HEK293 (cell line): ENCODE measurements around the gene NPR2.

Experiments
- CTCF ChIA-PET: fragments of 350-600 bp; formaldehyde crosslinking; extraction: SDS; loops from one replicate; lab custom pipeline; 2021; ENCODE audit warnings: antibody characterized with exemption; lab: Yijun Ruan, JAX
- POLR2A ChIA-PET: fragments of 300-600 bp; formaldehyde crosslinking; extraction: SDS; loops from one replicate; lab custom pipeline; 2020; ENCODE audit warnings: antibody characterized with exemption, inconsistent platforms; lab: Yijun Ruan, JAX
- H3K27ac ChIP-seq: fragments of 200-500 bp; sonication (Bioruptor generic); 2 replicates; pipeline ENCODE4 v1.5.1; 2014; ENCODE audit warnings: low read depth, low read length, control low read depth, inconsistent platforms; ENCODE audit errors: extremely low read depth
- H3K36me3 ChIP-seq, 2 experiments: fragments of 200-500 bp in 1 of 2; sonication (Bioruptor generic) in 1 of 2; 1 replicate in 1 of 2; 2 replicates in 1 of 2; pipeline ENCODE4 v1.5.1; 2014 to 2017; ENCODE audit warnings: inconsistent platforms in 2 of 2, low read length in 2 of 2; ENCODE audit not compliant: control insufficient read depth in 2 of 2, insufficient read depth in 1 of 2
- H3K4me1 ChIP-seq: fragments of 200-500 bp; sonication (Bioruptor generic); 2 replicates; pipeline ENCODE4 v1.5.1; 2014; ENCODE audit warnings: mild to moderate bottlenecking, low read length, inconsistent platforms; ENCODE audit not compliant: control insufficient read depth, insufficient read depth
- H3K4me3 ChIP-seq: 2 replicates; pipeline ENCODE4 v1.5.1; 2011; ENCODE audit warnings: low read depth, mild to moderate bottlenecking, control low read depth, low read length, moderate library complexity
- H3K9me3 ChIP-seq: fragments of 200-500 bp; sonication (Bioruptor generic); 2 replicates; pipeline ENCODE4 v1.5.1; 2014; ENCODE audit warnings: low read depth, low read length, inconsistent platforms; ENCODE audit not compliant: control insufficient read depth, insufficient read depth
- IKZF3 ChIP-seq: fragments of 450-650 bp; IDR thresholded peaks from 2 replicates; pipeline ENCODE4 v1.5.0; 2018; ENCODE audit warnings: missing biosample characterization, mild to moderate bottlenecking, missing genetic modification characterization, moderate library complexity
- KLF8 ChIP-seq: fragments of 450-650 bp; formaldehyde crosslinking; IDR thresholded peaks from 2 replicates; pipeline ENCODE4 v1.5.1; 2016; ENCODE audit warnings: missing biosample characterization, missing genetic modification characterization
- MEIS1 ChIP-seq: sonication (generic); formaldehyde crosslinking; IDR thresholded peaks from 2 replicates; pipeline ENCODE4 v1.8.1; 2022; ENCODE audit warnings: missing genetic modification reagents, mild to moderate bottlenecking, borderline replicate concordance
- ZBTB10 ChIP-seq: fragments of 450-650 bp; formaldehyde crosslinking; IDR thresholded peaks from 2 replicates; pipeline ENCODE4 v1.5.1; 2016; ENCODE audit warnings: missing biosample characterization, missing genetic modification characterization
- ZBTB20 ChIP-seq: fragments of 450-650 bp; formaldehyde crosslinking; IDR thresholded peaks from 2 replicates; pipeline ENCODE4 v1.5.1; 2016; ENCODE audit warnings: missing biosample characterization, missing genetic modification characterization
- ZNF114 ChIP-seq: fragments of 450-650 bp; formaldehyde crosslinking; IDR thresholded peaks from 2 replicates; pipeline ENCODE4 v1.5.0; 2017; ENCODE audit warnings: missing biosample characterization, missing genetic modification characterization
- ZNF146 ChIP-seq: fragments of 450-650 bp; formaldehyde crosslinking; IDR thresholded peaks from 2 replicates; pipeline ENCODE4 v1.5.1; 2016; ENCODE audit warnings: missing biosample characterization, missing genetic modification characterization
- ZNF23 ChIP-seq: fragments of 450-650 bp; formaldehyde crosslinking; IDR thresholded peaks from 2 replicates; pipeline ENCODE4 v1.5.1; 2016; ENCODE audit warnings: missing biosample characterization, missing genetic modification characterization, borderline replicate concordance
- ZNF449 ChIP-seq: fragments of 450-650 bp; formaldehyde crosslinking; IDR thresholded peaks from 2 replicates; pipeline ENCODE4 v1.5.1; 2017; ENCODE audit warnings: missing biosample characterization, mild to moderate bottlenecking, missing genetic modification characterization, moderate library complexity
- ZNF473 ChIP-seq: fragments of 450-650 bp; formaldehyde crosslinking; IDR thresholded peaks from 2 replicates; pipeline ENCODE4 v1.5.1; 2017; ENCODE audit warnings: missing biosample characterization, missing genetic modification characterization
- ZNF48 ChIP-seq: fragments of 450-650 bp; formaldehyde crosslinking; IDR thresholded peaks from 2 replicates; pipeline ENCODE4 v1.5.1; 2016; ENCODE audit warnings: missing biosample characterization, missing genetic modification characterization
- ZNF510 ChIP-seq: fragments of 450-650 bp; formaldehyde crosslinking; IDR thresholded peaks from 2 replicates; pipeline ENCODE4 v1.5.1; 2018; ENCODE audit warnings: mild to moderate bottlenecking, missing genetic modification characterization, missing biosample characterization; ENCODE audit not compliant: insufficient replicate concordance
- ZNF514 ChIP-seq: fragments of 450-650 bp; formaldehyde crosslinking; IDR thresholded peaks from 2 replicates; pipeline ENCODE4 v1.5.1; 2016; ENCODE audit warnings: missing biosample characterization, missing genetic modification characterization
- ZNF560 ChIP-seq: fragments of 450-650 bp; formaldehyde crosslinking; IDR thresholded peaks from 2 replicates; pipeline ENCODE4 v1.5.1; 2017; ENCODE audit warnings: missing biosample characterization, missing genetic modification characterization, borderline replicate concordance
- ZNF596 ChIP-seq: fragments of 450-650 bp; IDR thresholded peaks from 2 replicates; pipeline ENCODE4 v1.5.0; 2018; ENCODE audit warnings: missing biosample characterization, mild to moderate bottlenecking, missing genetic modification characterization, moderate library complexity
- ZNF600 ChIP-seq: fragments of 450-650 bp; formaldehyde crosslinking; IDR thresholded peaks from 2 replicates; pipeline ENCODE4 v1.5.1; 2016; ENCODE audit warnings: missing biosample characterization, missing genetic modification characterization
- ZNF664 ChIP-seq: fragments of 450-650 bp; formaldehyde crosslinking; IDR thresholded peaks from 2 replicates; pipeline ENCODE4 v1.5.1; 2016; ENCODE audit warnings: missing biosample characterization, missing genetic modification characterization
- ZNF707 ChIP-seq: fragments of 450-650 bp; formaldehyde crosslinking; IDR thresholded peaks from 2 replicates; pipeline ENCODE4 v1.5.1; 2016; ENCODE audit warnings: missing biosample characterization, missing genetic modification characterization
- ZNF791 ChIP-seq: fragments of 450-650 bp; formaldehyde crosslinking; IDR thresholded peaks from 2 replicates; pipeline ENCODE4 v1.5.1; 2016; ENCODE audit warnings: missing biosample characterization, missing genetic modification characterization
- ZSCAN30 ChIP-seq: fragments of 450-650 bp; IDR thresholded peaks from 2 replicates; pipeline ENCODE4 v1.5.1; 2018; ENCODE audit warnings: missing biosample characterization, mild to moderate bottlenecking, missing genetic modification characterization, moderate library complexity
- TF ChIP-seq, protein P1 (sequence below): fragments of 450-650 bp; formaldehyde crosslinking; IDR thresholded peaks from 2 replicates; pipeline ENCODE4 v1.5.1; 2016; ENCODE audit warnings: missing biosample characterization, missing genetic modification characterization
- TF ChIP-seq, protein P2 (sequence below): fragments of 450-650 bp; formaldehyde crosslinking; IDR thresholded peaks from 2 replicates; pipeline ENCODE4 v1.5.1; 2016; ENCODE audit warnings: missing biosample characterization, missing genetic modification characterization

The NPR2 gene

GRCh38 chr9:35783418-35783817, 8.0 kb upstream of the NPR2 start:
- Histone ChIP-seq H3K9me3 (no peaks in the 10 kb centered on the region), H3K27ac (no peak overlapping the region), H3K4me3 (no peak overlapping the region), H3K36me3 (peaks cover 4 to 16% of the 10 kb centered on the region in 2 experiments; a peak in 2 of 3 replicates), H3K4me1 (no peaks in the 10 kb centered on the region)
- ChIA-PET POLR2A (no interaction called here), CTCF (no interaction called here)
- TF ChIP-seq ZNF473 (tag by site-specific recombination), result no peak
- TF ChIP-seq, protein P1, sequence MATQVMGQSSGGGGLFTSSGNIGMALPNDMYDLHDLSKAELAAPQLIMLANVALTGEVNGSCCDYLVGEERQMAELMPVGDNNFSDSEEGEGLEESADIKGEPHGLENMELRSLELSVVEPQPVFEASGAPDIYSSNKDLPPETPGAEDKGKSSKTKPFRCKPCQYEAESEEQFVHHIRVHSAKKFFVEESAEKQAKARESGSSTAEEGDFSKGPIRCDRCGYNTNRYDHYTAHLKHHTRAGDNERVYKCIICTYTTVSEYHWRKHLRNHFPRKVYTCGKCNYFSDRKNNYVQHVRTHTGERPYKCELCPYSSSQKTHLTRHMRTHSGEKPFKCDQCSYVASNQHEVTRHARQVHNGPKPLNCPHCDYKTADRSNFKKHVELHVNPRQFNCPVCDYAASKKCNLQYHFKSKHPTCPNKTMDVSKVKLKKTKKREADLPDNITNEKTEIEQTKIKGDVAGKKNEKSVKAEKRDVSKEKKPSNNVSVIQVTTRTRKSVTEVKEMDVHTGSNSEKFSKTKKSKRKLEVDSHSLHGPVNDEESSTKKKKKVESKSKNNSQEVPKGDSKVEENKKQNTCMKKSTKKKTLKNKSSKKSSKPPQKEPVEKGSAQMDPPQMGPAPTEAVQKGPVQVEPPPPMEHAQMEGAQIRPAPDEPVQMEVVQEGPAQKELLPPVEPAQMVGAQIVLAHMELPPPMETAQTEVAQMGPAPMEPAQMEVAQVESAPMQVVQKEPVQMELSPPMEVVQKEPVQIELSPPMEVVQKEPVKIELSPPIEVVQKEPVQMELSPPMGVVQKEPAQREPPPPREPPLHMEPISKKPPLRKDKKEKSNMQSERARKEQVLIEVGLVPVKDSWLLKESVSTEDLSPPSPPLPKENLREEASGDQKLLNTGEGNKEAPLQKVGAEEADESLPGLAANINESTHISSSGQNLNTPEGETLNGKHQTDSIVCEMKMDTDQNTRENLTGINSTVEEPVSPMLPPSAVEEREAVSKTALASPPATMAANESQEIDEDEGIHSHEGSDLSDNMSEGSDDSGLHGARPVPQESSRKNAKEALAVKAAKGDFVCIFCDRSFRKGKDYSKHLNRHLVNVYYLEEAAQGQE (tag by site-specific recombination), result no peak
- TF ChIP-seq ZNF146, result peak; percentile 82

GRCh38 chr9:35789541-35789940, 1.9 kb upstream of the NPR2 start:
- ChIA-PET CTCF (interaction anchor here (0.5 to 4.7 kb wide), 47 partner anchors 8 to 696 kb away, joined by 3 to 120 read pairs (median 6); partner anchors contain the start of genes FAM221B, HINT2, HRCT1 and SPAG8), POLR2A (interaction anchor here (1.4 kb wide), 1 partner anchor 25 kb away, joined by 11 read pairs; the partner anchor contains the start of gene HINT2)
- Histone ChIP-seq H3K36me3 (peaks cover 0 to 13% of the 10 kb centered on the region in 2 experiments; a peak in 2 of 3 replicates), H3K9me3 (no peaks in the 10 kb centered on the region), H3K27ac (no peak overlapping the region), H3K4me1 (no peaks in the 10 kb centered on the region)
- no peak for TF ChIP-seq ZNF560
- no peak for TF ChIP-seq ZNF114 (tag by site-specific recombination)
- TF ChIP-seq ZNF707 (tag by site-specific recombination), result no peak
- TF ChIP-seq ZBTB10 (tag by site-specific recombination), result no peak
- TF ChIP-seq ZBTB20 (tag by site-specific recombination), result no peak
- no peak for TF ChIP-seq ZNF600 (tag by site-specific recombination)
- TF ChIP-seq ZNF449 (tag by site-specific recombination), result no peak
- TF ChIP-seq ZNF510 (tag by site-specific recombination), result no peak
- no peak for TF ChIP-seq ZNF664
- TF ChIP-seq ZNF48 (tag by site-specific recombination), result no peak
- no peak for TF ChIP-seq MEIS1 (CRISPR knock-in tag)
- no peak for TF ChIP-seq KLF8 (tag by site-specific recombination)
- TF ChIP-seq IKZF3, result no peak
- no peak for TF ChIP-seq ZNF596 (tag by site-specific recombination)
- TF ChIP-seq ZNF514 (tag by site-specific recombination), result no peak
- no peak for TF ChIP-seq ZSCAN30 (tag by site-specific recombination)
- TF ChIP-seq, protein P2, sequence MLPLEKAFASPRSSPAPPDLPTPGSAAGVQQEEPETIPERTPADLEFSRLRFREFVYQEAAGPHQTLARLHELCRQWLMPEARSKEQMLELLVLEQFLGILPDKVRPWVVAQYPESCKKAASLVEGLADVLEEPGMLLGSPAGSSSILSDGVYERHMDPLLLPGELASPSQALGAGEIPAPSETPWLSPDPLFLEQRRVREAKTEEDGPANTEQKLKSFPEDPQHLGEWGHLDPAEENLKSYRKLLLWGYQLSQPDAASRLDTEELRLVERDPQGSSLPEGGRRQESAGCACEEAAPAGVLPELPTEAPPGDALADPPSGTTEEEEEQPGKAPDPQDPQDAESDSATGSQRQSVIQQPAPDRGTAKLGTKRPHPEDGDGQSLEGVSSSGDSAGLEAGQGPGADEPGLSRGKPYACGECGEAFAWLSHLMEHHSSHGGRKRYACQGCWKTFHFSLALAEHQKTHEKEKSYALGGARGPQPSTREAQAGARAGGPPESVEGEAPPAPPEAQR (tag by site-specific recombination), result no peak
- TF ChIP-seq ZNF791 (tag by site-specific recombination), result no peak
- no peak for TF ChIP-seq ZNF23 (tag by site-specific recombination)
- TF ChIP-seq, all 188 proteins: peak for 0
- H3K4me3 ChIP-seq, result no peak overlapping the region
